Measurements from ENCODE around the gene RNU6-1.

RNU6-1 gene

DNA sequence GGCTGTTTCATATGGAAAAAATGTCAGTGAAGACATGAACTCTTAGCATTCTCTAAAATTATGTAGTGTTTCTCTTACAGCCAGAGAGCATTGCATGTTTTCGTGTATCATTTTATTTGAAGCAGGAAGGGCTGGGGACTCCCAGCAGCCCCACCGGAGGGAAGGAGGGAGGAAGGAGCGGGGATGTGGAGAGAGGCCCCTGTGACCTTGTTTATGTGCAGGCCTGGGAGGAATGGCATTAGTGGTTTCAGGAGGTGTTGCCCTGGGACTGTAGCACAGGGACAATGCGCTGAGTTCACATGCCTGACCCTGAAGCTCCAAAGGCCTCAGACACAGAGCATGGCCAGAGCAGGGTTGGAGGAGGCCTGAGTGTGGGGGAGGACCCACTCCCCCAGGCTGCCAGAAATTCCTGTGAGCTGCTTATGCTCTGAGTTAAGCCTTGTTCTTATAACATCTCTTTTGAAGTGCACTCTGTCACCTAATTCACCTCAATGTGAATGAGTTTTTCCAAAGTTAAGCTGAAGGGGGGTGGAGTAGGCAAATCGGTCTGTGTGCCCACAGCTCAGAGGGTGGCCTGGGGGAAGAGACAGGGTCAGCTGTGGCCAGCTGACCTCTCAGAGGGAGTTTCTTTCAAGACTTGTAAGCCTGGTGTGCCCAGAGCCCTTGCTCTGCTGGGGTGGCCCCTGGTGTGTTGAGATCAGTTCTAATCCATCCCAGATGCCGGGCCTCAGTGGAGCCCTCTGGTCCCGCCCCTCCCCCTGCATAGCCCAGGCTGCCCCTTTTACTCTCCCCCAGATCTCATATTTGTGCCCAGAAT is 3.9 kb upstream of the RNU6-1 start:
- no peak for DNase-seq (ENCODE audit: low read depth in 1 of 2, low spot score in 1 of 2)
- Histone ChIP-seq H3K27me3 (ENCODE audit: insufficient read depth, poor library complexity, severe bottlenecking) (no peaks in the 10 kb centered on the region), H3K27ac (replicated peaks) (no peak overlapping the region), H3K4me3 (replicated peaks; ENCODE audit: insufficient read depth, low read length) (no peak overlapping the region)
- TF ChIP-seq, protein P1, sequence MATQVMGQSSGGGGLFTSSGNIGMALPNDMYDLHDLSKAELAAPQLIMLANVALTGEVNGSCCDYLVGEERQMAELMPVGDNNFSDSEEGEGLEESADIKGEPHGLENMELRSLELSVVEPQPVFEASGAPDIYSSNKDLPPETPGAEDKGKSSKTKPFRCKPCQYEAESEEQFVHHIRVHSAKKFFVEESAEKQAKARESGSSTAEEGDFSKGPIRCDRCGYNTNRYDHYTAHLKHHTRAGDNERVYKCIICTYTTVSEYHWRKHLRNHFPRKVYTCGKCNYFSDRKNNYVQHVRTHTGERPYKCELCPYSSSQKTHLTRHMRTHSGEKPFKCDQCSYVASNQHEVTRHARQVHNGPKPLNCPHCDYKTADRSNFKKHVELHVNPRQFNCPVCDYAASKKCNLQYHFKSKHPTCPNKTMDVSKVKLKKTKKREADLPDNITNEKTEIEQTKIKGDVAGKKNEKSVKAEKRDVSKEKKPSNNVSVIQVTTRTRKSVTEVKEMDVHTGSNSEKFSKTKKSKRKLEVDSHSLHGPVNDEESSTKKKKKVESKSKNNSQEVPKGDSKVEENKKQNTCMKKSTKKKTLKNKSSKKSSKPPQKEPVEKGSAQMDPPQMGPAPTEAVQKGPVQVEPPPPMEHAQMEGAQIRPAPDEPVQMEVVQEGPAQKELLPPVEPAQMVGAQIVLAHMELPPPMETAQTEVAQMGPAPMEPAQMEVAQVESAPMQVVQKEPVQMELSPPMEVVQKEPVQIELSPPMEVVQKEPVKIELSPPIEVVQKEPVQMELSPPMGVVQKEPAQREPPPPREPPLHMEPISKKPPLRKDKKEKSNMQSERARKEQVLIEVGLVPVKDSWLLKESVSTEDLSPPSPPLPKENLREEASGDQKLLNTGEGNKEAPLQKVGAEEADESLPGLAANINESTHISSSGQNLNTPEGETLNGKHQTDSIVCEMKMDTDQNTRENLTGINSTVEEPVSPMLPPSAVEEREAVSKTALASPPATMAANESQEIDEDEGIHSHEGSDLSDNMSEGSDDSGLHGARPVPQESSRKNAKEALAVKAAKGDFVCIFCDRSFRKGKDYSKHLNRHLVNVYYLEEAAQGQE (IDR thresholded peaks at IDR 0.05; ENCODE audit: insufficient replicate concordance, low read depth), result no peak
- TF ChIP-seq, protein P2, sequence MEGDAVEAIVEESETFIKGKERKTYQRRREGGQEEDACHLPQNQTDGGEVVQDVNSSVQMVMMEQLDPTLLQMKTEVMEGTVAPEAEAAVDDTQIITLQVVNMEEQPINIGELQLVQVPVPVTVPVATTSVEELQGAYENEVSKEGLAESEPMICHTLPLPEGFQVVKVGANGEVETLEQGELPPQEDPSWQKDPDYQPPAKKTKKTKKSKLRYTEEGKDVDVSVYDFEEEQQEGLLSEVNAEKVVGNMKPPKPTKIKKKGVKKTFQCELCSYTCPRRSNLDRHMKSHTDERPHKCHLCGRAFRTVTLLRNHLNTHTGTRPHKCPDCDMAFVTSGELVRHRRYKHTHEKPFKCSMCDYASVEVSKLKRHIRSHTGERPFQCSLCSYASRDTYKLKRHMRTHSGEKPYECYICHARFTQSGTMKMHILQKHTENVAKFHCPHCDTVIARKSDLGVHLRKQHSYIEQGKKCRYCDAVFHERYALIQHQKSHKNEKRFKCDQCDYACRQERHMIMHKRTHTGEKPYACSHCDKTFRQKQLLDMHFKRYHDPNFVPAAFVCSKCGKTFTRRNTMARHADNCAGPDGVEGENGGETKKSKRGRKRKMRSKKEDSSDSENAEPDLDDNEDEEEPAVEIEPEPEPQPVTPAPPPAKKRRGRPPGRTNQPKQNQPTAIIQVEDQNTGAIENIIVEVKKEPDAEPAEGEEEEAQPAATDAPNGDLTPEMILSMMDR (IDR thresholded peaks at IDR 0.05; ENCODE audit: insufficient read depth, low read length), result no peak
- TF ChIP-seq GABPA (IDR thresholded peaks at IDR 0.05; ENCODE audit: low read depth), result no peak
- TF ChIP-seq SPI1 (IDR thresholded peaks at IDR 0.05; ENCODE audit: borderline replicate concordance, low read depth), result no peak
- TF ChIP-seq POLR2AphosphoS5 (IDR thresholded peaks at IDR 0.05; ENCODE audit: low read depth), result no peak

DNA sequence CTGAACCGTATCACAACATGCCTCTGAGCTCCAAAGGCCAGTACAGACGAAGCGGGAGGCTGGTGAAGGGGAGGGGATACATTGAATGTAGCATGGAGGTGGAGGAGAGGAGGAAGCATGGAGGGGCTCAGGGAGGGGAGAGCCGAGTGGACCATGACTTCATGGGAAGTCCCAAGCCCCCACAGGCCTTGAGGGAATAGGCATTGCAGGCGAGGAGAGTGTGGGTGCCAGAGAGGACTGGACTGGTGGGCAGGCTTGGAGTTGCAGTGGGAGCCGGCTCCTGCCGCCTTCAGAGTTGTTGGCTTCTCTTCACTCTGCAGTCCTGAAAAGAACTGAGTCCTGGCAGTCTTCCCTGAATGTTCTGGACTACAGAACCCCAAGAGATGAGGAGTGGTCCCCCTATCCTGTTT is 3.3 kb upstream of the RNU6-1 start:
- Histone ChIP-seq H3K4me3 (replicated peaks; ENCODE audit: insufficient read depth, low read length) (no peak overlapping the region), H3K27ac (replicated peaks) (no peak overlapping the region), H3K27me3 (ENCODE audit: insufficient read depth, poor library complexity, severe bottlenecking) (no peaks in the 10 kb centered on the region)
- no peak for DNase-seq (ENCODE audit: low read depth in 1 of 2, low spot score in 1 of 2)
- TF ChIP-seq GABPA (IDR thresholded peaks at IDR 0.05; ENCODE audit: low read depth) (no peak), SPI1 (IDR thresholded peaks at IDR 0.05; ENCODE audit: borderline replicate concordance, low read depth) (no peak), POLR2AphosphoS5 (IDR thresholded peaks at IDR 0.05; ENCODE audit: low read depth) (no peak)
- TF ChIP-seq, protein P2 (IDR thresholded peaks at IDR 0.05; ENCODE audit: insufficient read depth, low read length), result no peak
- TF ChIP-seq, protein P1 (IDR thresholded peaks at IDR 0.05; ENCODE audit: insufficient replicate concordance, low read depth), result no peak

DNA sequence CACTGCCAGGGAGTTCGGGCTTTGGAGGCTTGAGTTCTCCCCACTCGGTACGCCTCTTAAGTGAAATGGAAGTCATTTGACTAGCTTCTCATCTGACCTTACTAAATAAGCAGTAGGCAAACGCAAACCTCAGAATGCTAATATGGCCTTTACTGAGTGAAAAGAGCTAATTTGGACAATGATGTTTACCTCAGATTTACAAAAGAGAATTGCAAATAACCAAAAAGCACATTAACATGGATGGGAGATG is 1.6 kb upstream of the RNU6-1 start:
- Histone ChIP-seq H3K27me3 (ENCODE audit: insufficient read depth, poor library complexity, severe bottlenecking) (no peaks in the 10 kb centered on the region), H3K27ac (replicated peaks) (no peak overlapping the region; the same call in 1 of the 2 replicates), H3K4me3 (replicated peaks; ENCODE audit: insufficient read depth, low read length) (no peak overlapping the region)
- TF ChIP-seq SPI1 (IDR thresholded peaks at IDR 0.05; ENCODE audit: borderline replicate concordance, low read depth) (no peak), GABPA (IDR thresholded peaks at IDR 0.05; ENCODE audit: low read depth) (no peak), POLR2AphosphoS5 (IDR thresholded peaks at IDR 0.05; ENCODE audit: low read depth) (no peak)
- TF ChIP-seq, protein P2 (IDR thresholded peaks at IDR 0.05; ENCODE audit: insufficient read depth, low read length), result no peak
- TF ChIP-seq, protein P1 (IDR thresholded peaks at IDR 0.05; ENCODE audit: insufficient replicate concordance, low read depth), result no peak
- DNase-seq (ENCODE audit: low read depth in 1 of 2, low spot score in 1 of 2), result no peak
